ENCODE measurements around the gene STEAP1B. TPM values are rescaled to one million over a fixed set of nuclear protein-coding genes. Genes with fewer than 3 reads are reported as not detected.

The STEAP1B gene
- total RNA-seq, 1 experiment from 2014 or later, result 0.27 TPM

- no peak overlapping the region for H3K27ac ChIP-seq (ENCODE audit: low read depth, low read length)
- no peaks in the 10 kb centered on the region for H3K79me2 ChIP-seq (ENCODE audit: insufficient read depth, low read length)
- H3K27me3 ChIP-seq (ENCODE audit: insufficient read depth, low read length), result no peaks in the 10 kb centered on the region
- ChIA-PET RAD21 (ENCODE audit: low non-redundant PET in 1 of 2, low total read pairs in 2 of 2, uncharacterized antibody in 2 of 2, unreplicated experiment in 2 of 2) (no interaction called here), CTCF (no interaction called here), POLR2A (no interaction called here)
- TF ChIP-seq ATF3 (IDR thresholded peaks at IDR 0.05), result no peak
- no peak for TF ChIP-seq SRF (IDR thresholded peaks at IDR 0.05; ENCODE audit: low read depth)
- no peak for TF ChIP-seq RAD21 (IDR thresholded peaks at IDR 0.05; ENCODE audit: low read depth)
- TF ChIP-seq JUND (IDR thresholded peaks at IDR 0.05), result no peak
- no peak for TF ChIP-seq EGR1 (IDR thresholded peaks at IDR 0.05; ENCODE audit: low read depth)
- no peak for TF ChIP-seq CBX3 (IDR thresholded peaks at IDR 0.05; ENCODE audit: low read depth)
- no peak for TF ChIP-seq SP1 (IDR thresholded peaks at IDR 0.05; ENCODE audit: low read depth)
- TF ChIP-seq MAX (IDR thresholded peaks at IDR 0.05), result no peak
- no peak for TF ChIP-seq POLR2AphosphoS5 (IDR thresholded peaks at IDR 0.05; ENCODE audit: low read depth, low read length)
- no peak for TF ChIP-seq ELF1 (IDR thresholded peaks at IDR 0.05; ENCODE audit: borderline replicate concordance, low read depth)
- no peak for TF ChIP-seq FOSL1 (IDR thresholded peaks at IDR 0.05; ENCODE audit: low read depth)
- TF ChIP-seq CEBPB (IDR thresholded peaks at IDR 0.05; ENCODE audit: low read depth), result no peak
- TF ChIP-seq CTCF (IDR thresholded peaks at IDR 0.05 in 2 of 3, conservative IDR thresholded peaks at IDR 0.05 in 1 of 3; ENCODE audit: borderline replicate concordance in 1 of 3, insufficient read depth in 1 of 3, low read depth in 2 of 3, low read length in 2 of 3), result no peak
- DNase-seq (ENCODE audit: low read depth, low spot score), result no peak
- no peaks in the 10 kb centered on the region; a peak in 1 of 4 replicates for H3K9me3 ChIP-seq (ENCODE audit: control insufficient read depth in 1 of 2, insufficient read depth in 1 of 2, low read depth in 1 of 2, low read length in 2 of 2)
- H3K4me2 ChIP-seq (ENCODE audit: low read length), result no peak overlapping the region
- BruUV-seq (replicated peaks), result no TSS peak
- no peaks in the 10 kb centered on the region for H3K36me3 ChIP-seq (ENCODE audit: control insufficient read depth in 1 of 2, insufficient read depth in 2 of 2, low read length in 2 of 2)
- intact Hi-C loops (cut with micrococcal nuclease), result no loop called here
- no peak for ATAC-seq
- no peaks in the 10 kb centered on the region for H3K4me1 ChIP-seq (ENCODE audit: control insufficient read depth in 1 of 2, insufficient read depth in 2 of 2, low read length in 2 of 2)
- no peaks in the 10 kb centered on the region for H4K20me1 ChIP-seq (ENCODE audit: insufficient read depth)
- no peak overlapping the region for H2AFZ ChIP-seq (ENCODE audit: low read depth, low read length, poor library complexity, severe bottlenecking)
- no peak overlapping the region for H3K9ac ChIP-seq (ENCODE audit: low read length)
- H3K4me3 ChIP-seq (replicated peaks in 1 of 2; ENCODE audit: low read depth in 1 of 2, low read length in 2 of 2), result no peak overlapping the region
- no peaks in the 10 kb centered on the region for H3K9me2 ChIP-seq (ENCODE audit: insufficient read depth)
These were observed 19.4 kb downstream of the STEAP1B start for GRCh38 chr7:22480523-22481075.

Data from HCT116 (cell line).